HepG2 (cell line): ENCODE results near the gene ABL2. TPM values are rescaled to one million over a fixed set of nuclear protein-coding genes. Genes with fewer than 3 reads are reported as not detected.
A peak's percentile ranks its signal among the peaks of the same experiment; 100 is the strongest.

Experiments used
- ASH2L ChIP-seq: fragments of 300-600, 200-600 bp; sonication (generic); IDR thresholded peaks from 2 replicates; pipeline ENCODE4 v1.7.0; 2017; ENCODE audit warnings: low read depth, mild to moderate bottlenecking, moderate library complexity, mixed read lengths, low read length; ENCODE audit not compliant: insufficient read length
- CBX5 ChIP-seq: sonication (generic); formaldehyde crosslinking; IDR thresholded peaks from 2 replicates; pipeline ENCODE4 v1.4.0; 2020; ENCODE audit warnings: missing genetic modification reagents, borderline replicate concordance
- CCAR2 ChIP-seq: fragments of 200-400 bp; formaldehyde crosslinking; optimal IDR thresholded peaks from 2 replicates; pipeline ENCODE3; 2018; ENCODE audit warnings: low read depth, mild to moderate bottlenecking, low read length, moderate library complexity
- HOXA9 ChIP-seq: sonication (generic); formaldehyde crosslinking; IDR thresholded peaks from 2 replicates; pipeline ENCODE4 v1.8.1; 2022; ENCODE audit warnings: missing genetic modification reagents, mild to moderate bottlenecking, moderate library complexity, borderline replicate concordance
- MED13 ChIP-seq: sonication (generic); formaldehyde crosslinking; IDR thresholded peaks from 2 replicates; pipeline ENCODE4 v1.5.0; 2020; ENCODE audit warnings: missing genetic modification reagents
- MTF2 ChIP-seq: sonication (generic); formaldehyde crosslinking; IDR thresholded peaks from 2 replicates; pipeline ENCODE4 v1.5.0; 2020; ENCODE audit warnings: missing genetic modification reagents, borderline replicate concordance
- RFXANK ChIP-seq: IDR thresholded peaks from 2 replicates; pipeline ENCODE4 v1.6.1; 2016
- XBP1 ChIP-seq: sonication (generic); formaldehyde crosslinking; IDR thresholded peaks from 2 replicates; pipeline ENCODE4 v1.5.0; 2020; ENCODE audit warnings: missing genetic modification reagents
- ZNF264 ChIP-seq: sonication (generic); formaldehyde crosslinking; IDR thresholded peaks from 2 replicates; pipeline ENCODE4 v1.4.0; 2020; ENCODE audit warnings: missing genetic modification reagents
- ZNF484 ChIP-seq: sonication (generic); formaldehyde crosslinking; IDR thresholded peaks from 2 replicates; pipeline ENCODE4 v1.5.1; 2020; ENCODE audit warnings: mild to moderate bottlenecking, low read depth, missing genetic modification reagents, borderline replicate concordance
- ZNF660 ChIP-seq: sonication (generic); formaldehyde crosslinking; IDR thresholded peaks from 2 replicates; pipeline ENCODE4 v1.5.1; 2020; ENCODE audit warnings: mild to moderate bottlenecking, low read depth, missing genetic modification reagents, borderline replicate concordance
- ZNF720 ChIP-seq: sonication (generic); formaldehyde crosslinking; IDR thresholded peaks from 2 replicates; pipeline ENCODE4 v1.4.0; 2020; ENCODE audit warnings: missing genetic modification reagents
- polyA plus RNA-seq, 8 experiments: library from polyadenylated mRNA; depleted of rRNA in 3 of 8; stranded (reverse) in 7 of 8; unstranded in 1 of 8; fragments of >200 nt; fragmentation: Illumina TruSeq in 4 of 8; extraction: Trizol in 4 of 8; gene quantifications; 2 replicates each; pipeline versions ENCODE4 v1.2.1 to v1.2.3, GENCODE V29; 2011 to 2016; ENCODE audit warnings: low read depth in 4 of 8, missing spikeins in 1 of 8, mixed read lengths in 1 of 8; ENCODE audit not compliant: insufficient read depth in 1 of 8
- total RNA-seq, 5 experiments: library from RNA; depleted of rRNA; stranded (reverse); fragments of >200 nt; fragmentation: Illumina TruSeq; extraction: Trizol; gene quantifications; 2 replicates each; pipeline ENCODE4 v1.2.3, GENCODE V29; 2016; ENCODE audit warnings: low read depth in 1 of 5
- TF ChIP-seq, protein P1 (sequence below): sonication (generic); formaldehyde crosslinking; IDR thresholded peaks from 2 replicates; pipeline ENCODE4 v1.5.0; 2020; ENCODE audit warnings: missing genetic modification reagents
- TF ChIP-seq, protein P2 (sequence below): sonication (generic); formaldehyde crosslinking; IDR thresholded peaks from 2 replicates; pipeline ENCODE4 v1.5.0; 2020; ENCODE audit warnings: mild to moderate bottlenecking, low read depth, missing genetic modification reagents, borderline replicate concordance
- TF ChIP-seq, protein P3 (sequence below): sonication (generic); formaldehyde crosslinking; IDR thresholded peaks from 2 replicates; pipeline ENCODE4 v1.4.0; 2020; ENCODE audit warnings: missing genetic modification reagents, borderline replicate concordance
- TF ChIP-seq, protein P4 (sequence below): sonication (generic); formaldehyde crosslinking; IDR thresholded peaks from 2 replicates; pipeline ENCODE4 v1.5.1; 2020; ENCODE audit warnings: missing genetic modification reagents, mild to moderate bottlenecking, borderline replicate concordance
- TF ChIP-seq, protein P5 (sequence below): sonication (generic); formaldehyde crosslinking; IDR thresholded peaks from 2 replicates; pipeline ENCODE4 v1.4.0; 2020; ENCODE audit warnings: mild to moderate bottlenecking, missing genetic modification reagents, borderline replicate concordance

Gene ABL2
- total and polyA plus RNA-seq, 2 of the 13 experiments (the other 11 are each of a cell fraction or from before 2014, with no cell fraction given), result 5.8 to 6.0 TPM

DNA sequence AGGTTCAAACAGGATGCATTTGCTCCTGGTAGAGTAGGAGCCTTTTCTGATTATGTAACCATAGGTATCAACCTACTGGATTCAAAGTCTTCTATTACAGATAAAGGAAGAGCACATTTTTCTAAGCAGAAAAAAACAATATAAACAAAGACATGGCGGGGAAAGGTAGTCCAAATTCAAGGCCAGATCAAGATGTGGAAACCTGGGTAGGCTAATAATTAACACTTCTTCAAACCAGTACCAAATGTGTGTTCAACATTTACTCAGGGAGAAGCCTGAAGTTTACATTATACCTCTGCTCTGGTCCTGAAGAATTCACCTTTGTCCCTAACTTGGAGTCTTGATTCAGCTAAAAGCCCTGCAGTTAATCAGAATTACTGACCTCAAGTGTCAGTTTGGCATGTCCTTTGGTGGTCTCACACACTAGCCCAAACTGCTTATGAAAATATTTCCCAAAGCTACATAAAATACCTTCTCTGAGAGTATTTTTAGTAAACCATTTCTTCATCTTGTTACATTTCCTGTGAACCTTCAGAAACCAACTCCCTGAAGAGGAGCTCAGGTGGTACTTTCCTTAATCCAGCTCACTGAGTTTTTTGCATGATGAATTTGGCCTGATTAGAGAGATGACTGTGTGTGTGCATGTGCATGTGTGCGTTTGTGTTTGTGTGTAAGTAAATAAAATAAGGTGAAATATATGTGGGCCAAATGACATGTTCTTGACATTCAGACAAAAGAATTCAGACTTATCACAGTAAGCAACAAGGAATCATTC lies 77.4 kb downstream of the ABL2 start (continued):
- TF ChIP-seq, protein P1, sequence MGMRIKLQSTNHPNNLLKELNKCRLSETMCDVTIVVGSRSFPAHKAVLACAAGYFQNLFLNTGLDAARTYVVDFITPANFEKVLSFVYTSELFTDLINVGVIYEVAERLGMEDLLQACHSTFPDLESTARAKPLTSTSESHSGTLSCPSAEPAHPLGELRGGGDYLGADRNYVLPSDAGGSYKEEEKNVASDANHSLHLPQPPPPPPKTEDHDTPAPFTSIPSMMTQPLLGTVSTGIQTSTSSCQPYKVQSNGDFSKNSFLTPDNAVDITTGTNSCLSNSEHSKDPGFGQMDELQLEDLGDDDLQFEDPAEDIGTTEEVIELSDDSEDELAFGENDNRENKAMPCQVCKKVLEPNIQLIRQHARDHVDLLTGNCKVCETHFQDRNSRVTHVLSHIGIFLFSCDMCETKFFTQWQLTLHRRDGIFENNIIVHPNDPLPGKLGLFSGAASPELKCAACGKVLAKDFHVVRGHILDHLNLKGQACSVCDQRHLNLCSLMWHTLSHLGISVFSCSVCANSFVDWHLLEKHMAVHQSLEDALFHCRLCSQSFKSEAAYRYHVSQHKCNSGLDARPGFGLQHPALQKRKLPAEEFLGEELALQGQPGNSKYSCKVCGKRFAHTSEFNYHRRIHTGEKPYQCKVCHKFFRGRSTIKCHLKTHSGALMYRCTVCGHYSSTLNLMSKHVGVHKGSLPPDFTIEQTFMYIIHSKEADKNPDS (CRISPR knock-in tag), result peak; percentile 48; the same call in 1 of the 2 replicates
- TF ChIP-seq HOXA9 (no peak), ZNF264 (CRISPR knock-in tag) (no peak), RFXANK (CRISPR knock-in tag) (no peak), ZNF484 (CRISPR knock-in tag) (no peak), ZNF720 (CRISPR knock-in tag) (no peak), CBX5 (no peak), CCAR2 (no peak), ZNF660 (CRISPR knock-in tag) (no peak), MED13 (CRISPR knock-in tag) (0 out of 2 replicates have a peak, but pooled peaks have one; percentile 31), ASH2L (peak; percentile 65), XBP1 (CRISPR knock-in tag) (no peak), MTF2 (CRISPR knock-in tag) (no peak)
- TF ChIP-seq, protein P2, sequence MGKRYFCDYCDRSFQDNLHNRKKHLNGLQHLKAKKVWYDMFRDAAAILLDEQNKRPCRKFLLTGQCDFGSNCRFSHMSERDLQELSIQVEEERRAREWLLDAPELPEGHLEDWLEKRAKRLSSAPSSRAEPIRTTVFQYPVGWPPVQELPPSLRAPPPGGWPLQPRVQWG (CRISPR knock-in tag), result no peak
- TF ChIP-seq, protein P3, sequence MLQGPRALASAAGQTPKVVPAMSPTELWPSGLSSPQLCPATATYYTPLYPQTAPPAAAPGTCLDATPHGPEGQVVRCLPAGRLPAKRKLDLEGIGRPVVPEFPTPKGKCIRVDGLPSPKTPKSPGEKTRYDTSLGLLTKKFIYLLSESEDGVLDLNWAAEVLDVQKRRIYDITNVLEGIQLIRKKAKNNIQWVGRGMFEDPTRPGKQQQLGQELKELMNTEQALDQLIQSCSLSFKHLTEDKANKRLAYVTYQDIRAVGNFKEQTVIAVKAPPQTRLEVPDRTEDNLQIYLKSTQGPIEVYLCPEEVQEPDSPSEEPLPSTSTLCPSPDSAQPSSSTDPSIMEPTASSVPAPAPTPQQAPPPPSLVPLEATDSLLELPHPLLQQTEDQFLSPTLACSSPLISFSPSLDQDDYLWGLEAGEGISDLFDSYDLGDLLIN, result no peak
- TF ChIP-seq, protein P4, sequence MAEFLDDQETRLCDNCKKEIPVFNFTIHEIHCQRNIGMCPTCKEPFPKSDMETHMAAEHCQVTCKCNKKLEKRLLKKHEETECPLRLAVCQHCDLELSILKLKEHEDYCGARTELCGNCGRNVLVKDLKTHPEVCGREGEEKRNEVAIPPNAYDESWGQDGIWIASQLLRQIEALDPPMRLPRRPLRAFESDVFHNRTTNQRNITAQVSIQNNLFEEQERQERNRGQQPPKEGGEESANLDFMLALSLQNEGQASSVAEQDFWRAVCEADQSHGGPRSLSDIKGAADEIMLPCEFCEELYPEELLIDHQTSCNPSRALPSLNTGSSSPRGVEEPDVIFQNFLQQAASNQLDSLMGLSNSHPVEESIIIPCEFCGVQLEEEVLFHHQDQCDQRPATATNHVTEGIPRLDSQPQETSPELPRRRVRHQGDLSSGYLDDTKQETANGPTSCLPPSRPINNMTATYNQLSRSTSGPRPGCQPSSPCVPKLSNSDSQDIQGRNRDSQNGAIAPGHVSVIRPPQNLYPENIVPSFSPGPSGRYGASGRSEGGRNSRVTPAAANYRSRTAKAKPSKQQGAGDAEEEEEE, result no peak
- TF ChIP-seq, protein P5, sequence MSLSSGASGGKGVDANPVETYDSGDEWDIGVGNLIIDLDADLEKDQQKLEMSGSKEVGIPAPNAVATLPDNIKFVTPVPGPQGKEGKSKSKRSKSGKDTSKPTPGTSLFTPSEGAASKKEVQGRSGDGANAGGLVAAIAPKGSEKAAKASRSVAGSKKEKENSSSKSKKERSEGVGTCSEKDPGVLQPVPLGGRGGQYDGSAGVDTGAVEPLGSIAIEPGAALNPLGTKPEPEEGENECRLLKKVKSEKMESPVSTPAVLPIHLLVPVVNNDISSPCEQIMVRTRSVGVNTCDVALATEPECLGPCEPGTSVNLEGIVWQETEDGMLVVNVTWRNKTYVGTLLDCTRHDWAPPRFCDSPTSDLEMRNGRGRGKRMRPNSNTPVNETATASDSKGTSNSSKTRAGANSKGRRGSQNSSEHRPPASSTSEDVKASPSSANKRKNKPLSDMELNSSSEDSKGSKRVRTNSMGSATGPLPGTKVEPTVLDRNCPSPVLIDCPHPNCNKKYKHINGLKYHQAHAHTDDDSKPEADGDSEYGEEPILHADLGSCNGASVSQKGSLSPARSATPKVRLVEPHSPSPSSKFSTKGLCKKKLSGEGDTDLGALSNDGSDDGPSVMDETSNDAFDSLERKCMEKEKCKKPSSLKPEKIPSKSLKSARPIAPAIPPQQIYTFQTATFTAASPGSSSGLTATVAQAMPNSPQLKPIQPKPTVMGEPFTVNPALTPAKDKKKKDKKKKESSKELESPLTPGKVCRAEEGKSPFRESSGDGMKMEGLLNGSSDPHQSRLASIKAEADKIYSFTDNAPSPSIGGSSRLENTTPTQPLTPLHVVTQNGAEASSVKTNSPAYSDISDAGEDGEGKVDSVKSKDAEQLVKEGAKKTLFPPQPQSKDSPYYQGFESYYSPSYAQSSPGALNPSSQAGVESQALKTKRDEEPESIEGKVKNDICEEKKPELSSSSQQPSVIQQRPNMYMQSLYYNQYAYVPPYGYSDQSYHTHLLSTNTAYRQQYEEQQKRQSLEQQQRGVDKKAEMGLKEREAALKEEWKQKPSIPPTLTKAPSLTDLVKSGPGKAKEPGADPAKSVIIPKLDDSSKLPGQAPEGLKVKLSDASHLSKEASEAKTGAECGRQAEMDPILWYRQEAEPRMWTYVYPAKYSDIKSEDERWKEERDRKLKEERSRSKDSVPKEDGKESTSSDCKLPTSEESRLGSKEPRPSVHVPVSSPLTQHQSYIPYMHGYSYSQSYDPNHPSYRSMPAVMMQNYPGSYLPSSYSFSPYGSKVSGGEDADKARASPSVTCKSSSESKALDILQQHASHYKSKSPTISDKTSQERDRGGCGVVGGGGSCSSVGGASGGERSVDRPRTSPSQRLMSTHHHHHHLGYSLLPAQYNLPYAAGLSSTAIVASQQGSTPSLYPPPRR (CRISPR knock-in tag), result peak; percentile 92
